GM12878 (cell line): ENCODE results near the gene CCR7. TPM values are rescaled to one million over a fixed set of nuclear protein-coding genes. Genes with fewer than 3 reads are reported as not detected.

Source experiments
- CHD2 ChIP-seq: IDR thresholded peaks from 2 replicates; pipeline ENCODE4 v1.6.1; 2011; ENCODE audit warnings: low read depth, low read length, improper control_type of control experiment, borderline replicate concordance
- CHD4 ChIP-seq: fragments of 200-600 bp; sonication (generic); IDR thresholded peaks from 2 replicates; pipeline ENCODE4 v1.6.1; 2016; ENCODE audit warnings: mild to moderate bottlenecking
- CREB1 ChIP-seq: IDR thresholded peaks from 2 replicates; pipeline ENCODE4 v1.6.1; 2012; ENCODE audit warnings: low read depth, mild to moderate bottlenecking, inconsistent platforms
- EZH2 ChIP-seq: IDR thresholded peaks from 2 replicates; pipeline ENCODE4 v1.6.1; 2012; ENCODE audit warnings: low read depth, mild to moderate bottlenecking, control low read depth, inconsistent platforms, low read length, borderline replicate concordance; ENCODE audit not compliant: control insufficient read depth
- FOS ChIP-seq: IDR thresholded peaks from 3 replicates; pipeline ENCODE4 v1.6.1; 2011; ENCODE audit warnings: borderline replicate concordance; ENCODE audit not compliant: insufficient read length; ENCODE audit errors: extremely low read depth
- FOXK2 ChIP-seq: fragments of 450-650 bp; IDR thresholded peaks from 2 replicates; pipeline ENCODE4 v1.6.1; 2017; ENCODE audit warnings: mild to moderate bottlenecking, moderate library complexity
- FOXM1 ChIP-seq: IDR thresholded peaks from 2 replicates; pipeline ENCODE4 v1.6.1; 2012; ENCODE audit warnings: low read depth, mild to moderate bottlenecking, inconsistent platforms, low read length, moderate library complexity
- GABPA ChIP-seq: IDR thresholded peaks from 2 replicates; pipeline ENCODE4 v1.6.1; 2014; ENCODE audit warnings: antibody characterized with exemption, low read depth, mild to moderate bottlenecking, inconsistent platforms
- HCFC1 ChIP-seq: fragments of 150-350 bp; IDR thresholded peaks from 2 replicates; pipeline ENCODE4 v1.6.1; 2014; ENCODE audit warnings: low read length
- IKZF2 ChIP-seq, 2 experiments: fragments of 450-650 bp; IDR thresholded peaks; 2 replicates each; pipeline ENCODE4 v1.6.1; 2017; ENCODE audit warnings: mild to moderate bottlenecking in 2 of 2, moderate library complexity in 2 of 2
- KDM1A ChIP-seq: fragments of 200-600 bp; sonication (generic); IDR thresholded peaks from 2 replicates; pipeline ENCODE4 v1.6.1; 2016; ENCODE audit warnings: borderline replicate concordance
- MEF2B ChIP-seq: fragments of 450-650 bp; IDR thresholded peaks from 2 replicates; pipeline ENCODE4 v1.6.1; 2018; ENCODE audit warnings: mild to moderate bottlenecking, moderate library complexity; ENCODE audit not compliant: partially characterized antibody, poor library complexity, severe bottlenecking
- MTA2 ChIP-seq: fragments of 450-650 bp; IDR thresholded peaks from 2 replicates; pipeline ENCODE4 v1.6.1; 2016; ENCODE audit warnings: low read depth, mild to moderate bottlenecking, moderate library complexity
- MXI1 ChIP-seq: fragments of 150-350 bp; IDR thresholded peaks from 2 replicates; pipeline ENCODE4 v1.6.1; 2011; ENCODE audit warnings: low read depth, mild to moderate bottlenecking, inconsistent platforms, low read length, improper control_type of control experiment
- NBN ChIP-seq: fragments of 450-650 bp; IDR thresholded peaks from 2 replicates; pipeline ENCODE4 v1.6.1; 2016
- NFYA ChIP-seq: IDR thresholded peaks from 2 replicates; pipeline ENCODE4 v1.6.1; 2011; ENCODE audit warnings: low read depth, mild to moderate bottlenecking, low read length, improper control_type of control experiment, borderline replicate concordance
- PAX5 ChIP-seq: IDR thresholded peaks from 2 replicates; pipeline ENCODE4 v1.6.1; 2011; ENCODE audit warnings: low read depth, low read length, borderline replicate concordance
- PAX8 ChIP-seq: fragments of 450-650 bp; IDR thresholded peaks from 2 replicates; pipeline ENCODE4 v1.6.1; 2017; ENCODE audit warnings: mild to moderate bottlenecking, moderate library complexity
- STAT3 ChIP-seq: IDR thresholded peaks from 2 replicates; pipeline ENCODE4 v1.6.1; 2011; ENCODE audit warnings: low read depth, low read length, improper control_type of control experiment
- YY1 ChIP-seq: IDR thresholded peaks from 2 replicates; pipeline ENCODE4 v1.6.1; 2011; ENCODE audit warnings: low read depth, mild to moderate bottlenecking, low read length
- ZNF217 ChIP-seq: fragments of 450-650 bp; IDR thresholded peaks from 2 replicates; pipeline ENCODE4 v1.6.1; 2017; ENCODE audit warnings: antibody characterized with exemption, mild to moderate bottlenecking
- polyA plus RNA-seq, 11 experiments: library from polyadenylated mRNA; depleted of rRNA in 4 of 11; unstranded in 6 of 11; stranded (reverse) in 5 of 11; fragments of >200 nt; fragmentation: Nextera tagmentation in 4 of 11; fragmentation: Illumina TruSeq in 1 of 11; extraction: Ambion mirVana in 4 of 11; extraction: Trizol in 1 of 11; gene quantifications; 1 replicate in 1 of 11; 2 replicates in 10 of 11; pipeline versions ENCODE4 v1.2.1 to v1.2.3, GENCODE V29; 2011 to 2016; ENCODE audit warnings: inconsistent platforms in 2 of 11, missing spikeins in 2 of 11, low read depth in 1 of 11
- total RNA-seq, 4 experiments: library from RNA; depleted of rRNA in 3 of 4; stranded (reverse); fragments of >200 nt in 3 of 4; fragmentation: Illumina TruSeq in 1 of 4; extraction: Trizol in 1 of 4; gene quantifications; 2 replicates each; pipeline versions ENCODE4 v1.2.1 to v1.2.3, GENCODE V29; 2013 to 2021
- TF ChIP-seq, protein P1 (sequence below): IDR thresholded peaks from 2 replicates; pipeline ENCODE4 v1.6.1; 2011; ENCODE audit warnings: borderline replicate concordance, low read depth, mild to moderate bottlenecking, moderate library complexity, low read length; ENCODE audit not compliant: insufficient read depth, poor library complexity, severe bottlenecking
- TF ChIP-seq, protein P2 (sequence below): fragments of 450-650 bp; formaldehyde crosslinking; IDR thresholded peaks from 2 replicates; pipeline ENCODE4 v1.5.0; 2022; ENCODE audit warnings: mild to moderate bottlenecking, missing genetic modification characterization
- TF ChIP-seq, protein P3 (sequence below): fragments of 450-650 bp; formaldehyde crosslinking; IDR thresholded peaks from 2 replicates; pipeline ENCODE4 v1.4.0; 2020; ENCODE audit warnings: mild to moderate bottlenecking, moderate library complexity

The CCR7 gene
- total and polyA plus RNA-seq, 10 of the 15 experiments (the other 5 are each of a cell fraction or from before 2014, with no cell fraction given) = 131 to 1,171 (median 260) TPM

DNA sequence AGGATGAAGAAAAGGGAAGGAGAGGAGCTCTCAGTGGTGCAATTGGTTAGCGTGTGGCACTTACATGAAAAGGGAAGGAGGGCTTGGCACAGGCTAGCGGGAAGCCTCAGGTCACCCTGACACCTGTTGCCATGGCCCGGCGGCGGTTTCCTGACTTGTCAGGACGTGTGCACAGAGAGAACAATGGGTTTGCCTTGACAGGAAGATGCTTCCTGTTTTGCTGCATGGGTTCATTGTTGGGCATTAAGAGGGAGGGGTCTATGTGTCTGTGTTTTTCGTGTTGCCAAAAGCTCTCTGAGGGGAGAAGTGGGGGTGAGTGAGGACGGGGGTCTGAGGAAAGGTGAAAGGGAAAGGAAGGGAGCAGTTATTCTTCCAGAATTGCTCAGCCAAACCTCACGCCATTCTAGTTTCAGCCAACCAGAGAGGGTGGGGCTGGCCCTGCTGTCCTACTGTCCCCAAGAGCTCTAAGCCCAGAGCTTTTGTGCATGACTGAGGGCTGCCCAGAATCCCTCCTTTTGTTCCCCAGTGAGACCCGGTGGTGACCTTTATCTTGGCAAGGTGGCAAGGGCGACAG lies 17.1 kb upstream of the CCR7 start (continued):
- TF ChIP-seq, protein P1, sequence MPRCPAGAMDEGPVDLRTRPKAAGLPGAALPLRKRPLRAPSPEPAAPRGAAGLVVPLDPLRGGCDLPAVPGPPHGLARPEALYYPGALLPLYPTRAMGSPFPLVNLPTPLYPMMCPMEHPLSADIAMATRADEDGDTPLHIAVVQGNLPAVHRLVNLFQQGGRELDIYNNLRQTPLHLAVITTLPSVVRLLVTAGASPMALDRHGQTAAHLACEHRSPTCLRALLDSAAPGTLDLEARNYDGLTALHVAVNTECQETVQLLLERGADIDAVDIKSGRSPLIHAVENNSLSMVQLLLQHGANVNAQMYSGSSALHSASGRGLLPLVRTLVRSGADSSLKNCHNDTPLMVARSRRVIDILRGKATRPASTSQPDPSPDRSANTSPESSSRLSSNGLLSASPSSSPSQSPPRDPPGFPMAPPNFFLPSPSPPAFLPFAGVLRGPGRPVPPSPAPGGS = peak; percentile 83
- 0 out of 2 replicates have a peak, but pooled peaks have one; percentile 50 for TF ChIP-seq CREB1
- TF ChIP-seq FOXK2 = no peak; the same call in 1 of the 2 replicates
- TF ChIP-seq GABPA = 0 out of 2 replicates have a peak, but pooled peaks have one; percentile 18
- peak; percentile 79 for TF ChIP-seq MXI1
- peak; percentile 85 for TF ChIP-seq MTA2
- peak; percentile 78 for TF ChIP-seq ZNF217
- TF ChIP-seq IKZF2 (IDR thresholded peaks at IDR 0.05) = peak; percentile 95 to 97
- TF ChIP-seq MEF2B = peak; percentile 76
- TF ChIP-seq CHD4 = no peak
- TF ChIP-seq, protein P2, sequence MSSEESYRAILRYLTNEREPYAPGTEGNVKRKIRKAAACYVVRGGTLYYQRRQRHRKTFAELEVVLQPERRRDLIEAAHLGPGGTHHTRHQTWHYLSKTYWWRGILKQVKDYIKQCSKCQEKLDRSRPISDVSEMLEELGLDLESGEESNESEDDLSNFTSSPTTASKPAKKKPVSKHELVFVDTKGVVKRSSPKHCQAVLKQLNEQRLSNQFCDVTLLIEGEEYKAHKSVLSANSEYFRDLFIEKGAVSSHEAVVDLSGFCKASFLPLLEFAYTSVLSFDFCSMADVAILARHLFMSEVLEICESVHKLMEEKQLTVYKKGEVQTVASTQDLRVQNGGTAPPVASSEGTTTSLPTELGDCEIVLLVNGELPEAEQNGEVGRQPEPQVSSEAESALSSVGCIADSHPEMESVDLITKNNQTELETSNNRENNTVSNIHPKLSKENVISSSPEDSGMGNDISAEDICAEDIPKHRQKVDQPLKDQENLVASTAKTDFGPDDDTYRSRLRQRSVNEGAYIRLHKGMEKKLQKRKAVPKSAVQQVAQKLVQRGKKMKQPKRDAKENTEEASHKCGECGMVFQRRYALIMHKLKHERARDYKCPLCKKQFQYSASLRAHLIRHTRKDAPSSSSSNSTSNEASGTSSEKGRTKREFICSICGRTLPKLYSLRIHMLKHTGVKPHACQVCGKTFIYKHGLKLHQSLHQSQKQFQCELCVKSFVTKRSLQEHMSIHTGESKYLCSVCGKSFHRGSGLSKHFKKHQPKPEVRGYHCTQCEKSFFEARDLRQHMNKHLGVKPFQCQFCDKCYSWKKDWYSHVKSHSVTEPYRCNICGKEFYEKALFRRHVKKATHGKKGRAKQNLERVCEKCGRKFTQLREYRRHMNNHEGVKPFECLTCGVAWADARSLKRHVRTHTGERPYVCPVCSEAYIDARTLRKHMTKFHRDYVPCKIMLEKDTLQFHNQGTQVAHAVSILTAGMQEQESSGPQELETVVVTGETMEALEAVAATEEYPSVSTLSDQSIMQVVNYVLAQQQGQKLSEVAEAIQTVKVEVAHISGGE (CRISPR knock-in tag) = no peak
- TF ChIP-seq KDM1A = no peak
- peak; percentile 95 for TF ChIP-seq PAX5
- peak; percentile 29; the same call in 1 of the 2 replicates for TF ChIP-seq CHD2
- peak; percentile 91 for TF ChIP-seq NBN
- no peak for TF ChIP-seq FOS
- TF ChIP-seq EZH2 = no peak
- TF ChIP-seq PAX8 = no peak
- TF ChIP-seq NFYA = no peak
- TF ChIP-seq STAT3 = peak; percentile 88; the same call in 1 of the 2 replicates
- TF ChIP-seq, protein P3, sequence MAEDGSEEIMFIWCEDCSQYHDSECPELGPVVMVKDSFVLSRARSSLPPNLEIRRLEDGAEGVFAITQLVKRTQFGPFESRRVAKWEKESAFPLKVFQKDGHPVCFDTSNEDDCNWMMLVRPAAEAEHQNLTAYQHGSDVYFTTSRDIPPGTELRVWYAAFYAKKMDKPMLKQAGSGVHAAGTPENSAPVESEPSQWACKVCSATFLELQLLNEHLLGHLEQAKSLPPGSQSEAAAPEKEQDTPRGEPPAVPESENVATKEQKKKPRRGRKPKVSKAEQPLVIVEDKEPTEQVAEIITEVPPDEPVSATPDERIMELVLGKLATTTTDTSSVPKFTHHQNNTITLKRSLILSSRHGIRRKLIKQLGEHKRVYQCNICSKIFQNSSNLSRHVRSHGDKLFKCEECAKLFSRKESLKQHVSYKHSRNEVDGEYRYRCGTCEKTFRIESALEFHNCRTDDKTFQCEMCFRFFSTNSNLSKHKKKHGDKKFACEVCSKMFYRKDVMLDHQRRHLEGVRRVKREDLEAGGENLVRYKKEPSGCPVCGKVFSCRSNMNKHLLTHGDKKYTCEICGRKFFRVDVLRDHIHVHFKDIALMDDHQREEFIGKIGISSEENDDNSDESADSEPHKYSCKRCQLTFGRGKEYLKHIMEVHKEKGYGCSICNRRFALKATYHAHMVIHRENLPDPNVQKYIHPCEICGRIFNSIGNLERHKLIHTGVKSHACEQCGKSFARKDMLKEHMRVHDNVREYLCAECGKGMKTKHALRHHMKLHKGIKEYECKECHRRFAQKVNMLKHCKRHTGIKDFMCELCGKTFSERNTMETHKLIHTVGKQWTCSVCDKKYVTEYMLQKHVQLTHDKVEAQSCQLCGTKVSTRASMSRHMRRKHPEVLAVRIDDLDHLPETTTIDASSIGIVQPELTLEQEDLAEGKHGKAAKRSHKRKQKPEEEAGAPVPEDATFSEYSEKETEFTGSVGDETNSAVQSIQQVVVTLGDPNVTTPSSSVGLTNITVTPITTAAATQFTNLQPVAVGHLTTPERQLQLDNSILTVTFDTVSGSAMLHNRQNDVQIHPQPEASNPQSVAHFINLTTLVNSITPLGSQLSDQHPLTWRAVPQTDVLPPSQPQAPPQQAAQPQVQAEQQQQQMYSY (CRISPR knock-in tag) = no peak
- TF ChIP-seq HCFC1 = 0 out of 2 replicates have a peak, but pooled peaks have one; percentile 9
- peak; percentile 35; the same call in 1 of the 2 replicates for TF ChIP-seq YY1
- 0 out of 2 replicates have a peak, but pooled peaks have one; percentile 50 for TF ChIP-seq FOXM1
